Activated CD8-positive, alpha-beta T cell treated with anti-CD3 and anti-CD28 coated beads, Interleukin-2, amount 10 ng/mL, durations not matched to agents 7 days and 5 days (primary cell): Measurements from ENCODE around the gene HIVEP1. TPM values are rescaled to one million over a fixed set of nuclear protein-coding genes. Genes with fewer than 3 reads are reported as not detected.

ENCODE experiments used
- ATAC-seq: fragments of 150-1000 bp; cut with Tn5 transposase; one replicate; pipeline ENCODE4 v1.10.0; 2021; ENCODE audit warnings: moderate library complexity
- CTCF ChIA-PET: fragments of 350-600 bp; sonication (Branson Sonifier 250); formaldehyde crosslinking; loops from one replicate; lab custom pipeline; 2021; ENCODE audit warnings: antibody characterized with exemption; lab: Charles Lee
- POLR2A ChIA-PET: fragments of 350-600 bp; sonication (Branson Sonifier 250); formaldehyde crosslinking; loops from one replicate; lab custom pipeline; 2021; ENCODE audit warnings: antibody characterized with exemption; lab: Charles Lee
- DNase-seq: peaks from one replicate; pipeline ENCODE4 v3.0.0-alpha.2; 2020
- H3K27ac Mint-ChIP-seq: one replicate; pipeline ENCODE4 v1.8.0; 2021; ENCODE audit warnings: mild to moderate bottlenecking, mixed read lengths
- H3K27me3 Mint-ChIP-seq: one replicate; pipeline ENCODE4 v1.8.0; 2021; ENCODE audit warnings: low read depth, mixed read lengths
- H3K36me3 Mint-ChIP-seq: one replicate; pipeline ENCODE4 v1.8.0; 2021; ENCODE audit warnings: low read depth, mixed read lengths
- H3K4me1 Mint-ChIP-seq: one replicate; pipeline ENCODE4 v1.8.0; 2021; ENCODE audit warnings: low read depth, mixed read lengths
- H3K4me3 Mint-ChIP-seq: one replicate; pipeline ENCODE4 v1.8.0; 2021; ENCODE audit warnings: mild to moderate bottlenecking, mixed read lengths
- H3K9me3 Mint-ChIP-seq: one replicate; pipeline ENCODE4 v1.8.0; 2022; ENCODE audit warnings: mixed read lengths; ENCODE audit not compliant: insufficient read depth
- total RNA-seq, 2 experiments: library from RNA; stranded (reverse); gene quantifications; one replicate each; pipeline ENCODE4 v1.2.3, GENCODE V29; 2021

Gene HIVEP1
- total RNA-seq, 2 experiments from 2014 or later = 21.2 to 21.4 TPM

GRCh38 chr6:11996751-11997150 lies 15.4 kb upstream of the HIVEP1 start:
- Mint-ChIP-seq H3K27me3 (no peaks in the 10 kb centered on the region), H3K27ac (no peak overlapping the region), H3K4me3 (no peak overlapping the region), H3K9me3 (peaks cover 4% of the 10 kb centered on the region), H3K36me3 (no peaks in the 10 kb centered on the region), H3K4me1 (no peaks in the 10 kb centered on the region)
- no peak for DNase-seq
- ATAC-seq = no peak
- ChIA-PET CTCF (no interaction called here), POLR2A (no interaction called here)

GRCh38 chr6:11999246-11999645 lies 12.9 kb upstream of the HIVEP1 start:
- no peak for DNase-seq
- no peaks in the 10 kb centered on the region for H3K36me3 Mint-ChIP-seq
- H3K27me3 Mint-ChIP-seq = no peaks in the 10 kb centered on the region
- ChIA-PET CTCF (no interaction called here), POLR2A (no interaction called here)
- H3K4me3 Mint-ChIP-seq = no peak overlapping the region
- no peaks in the 10 kb centered on the region for H3K4me1 Mint-ChIP-seq
- H3K9me3 Mint-ChIP-seq = peaks cover 4% of the 10 kb centered on the region
- no peak overlapping the region for H3K27ac Mint-ChIP-seq
- ATAC-seq = no peak

GRCh38 chr6:12000174-12000573 lies 11.9 kb upstream of the HIVEP1 start:
- CTCF ChIA-PET = no interaction called here
- Mint-ChIP-seq H3K4me1 (no peaks in the 10 kb centered on the region), H3K27ac (no peak overlapping the region), H3K4me3 (no peak overlapping the region), H3K36me3 (no peaks in the 10 kb centered on the region), H3K9me3 (peaks cover 4% of the 10 kb centered on the region), H3K27me3 (no peaks in the 10 kb centered on the region)
- DNase-seq (no peak), ATAC-seq (no peak)
- POLR2A ChIA-PET = no interaction called here

- Mint-ChIP-seq H3K9me3 (peaks cover 4% of the 10 kb centered on the region), H3K36me3 (no peaks in the 10 kb centered on the region), H3K4me1 (no peaks in the 10 kb centered on the region), H3K27me3 (no peaks in the 10 kb centered on the region), H3K27ac (no peak overlapping the region), H3K4me3 (no peak overlapping the region)
- ChIA-PET POLR2A (no interaction called here), CTCF (interaction anchor here (1.0 kb wide), 1 partner anchor 11 kb away, joined by 3 read pairs; no protein-coding TSS in a partner anchor)
- ATAC-seq (no peak), DNase-seq (no peak)
These were observed 11.0 kb upstream of the HIVEP1 start for GRCh38 chr6:12001004-12001705.

GRCh38 chr6:12001706-12002435 lies 10.2 kb upstream of the HIVEP1 start:
- ChIA-PET CTCF (no interaction called here), POLR2A (no interaction called here)
- H3K4me3 Mint-ChIP-seq = no peak overlapping the region
- H3K27ac Mint-ChIP-seq = no peak overlapping the region
- no peak for ATAC-seq
- no peak for DNase-seq
- no peaks in the 10 kb centered on the region for H3K27me3 Mint-ChIP-seq
- H3K36me3 Mint-ChIP-seq = no peaks in the 10 kb centered on the region
- peaks cover 4% of the 10 kb centered on the region for H3K9me3 Mint-ChIP-seq
- H3K4me1 Mint-ChIP-seq = no peaks in the 10 kb centered on the region

GRCh38 chr6:12007473-12007872 lies 4.6 kb upstream of the HIVEP1 start:
- H3K36me3 Mint-ChIP-seq = peaks cover 2% of the 10 kb centered on the region
- peaks cover 20% of the 10 kb centered on the region for H3K4me1 Mint-ChIP-seq
- POLR2A ChIA-PET = interaction anchor here (0.7 to 1.3 kb wide), 2 partner anchors 12 to 87 kb away, joined by 3 read pairs; no protein-coding TSS in a partner anchor
- H3K27ac Mint-ChIP-seq = no peak overlapping the region
- CTCF ChIA-PET = interaction anchor here (1.1 kb wide), 1 partner anchor 308 kb away, joined by 4 read pairs; no protein-coding TSS in a partner anchor
- H3K4me3 Mint-ChIP-seq = no peak overlapping the region
- ATAC-seq = no peak
- H3K9me3 Mint-ChIP-seq = no peaks in the 10 kb centered on the region
- no peaks in the 10 kb centered on the region for H3K27me3 Mint-ChIP-seq
- DNase-seq = no peak

GRCh38 chr6:12007887-12008286 lies 4.2 kb upstream of the HIVEP1 start:
- H3K9me3 Mint-ChIP-seq = no peaks in the 10 kb centered on the region
- DNase-seq = no peak
- no peaks in the 10 kb centered on the region for H3K27me3 Mint-ChIP-seq
- ATAC-seq = no peak
- POLR2A ChIA-PET = interaction anchor here (0.7 to 1.3 kb wide), 2 partner anchors 12 to 87 kb away, joined by 3 read pairs; no protein-coding TSS in a partner anchor
- peak overlapping the region; percentile 94 for H3K4me3 Mint-ChIP-seq
- peaks cover 2% of the 10 kb centered on the region for H3K36me3 Mint-ChIP-seq
- H3K27ac Mint-ChIP-seq = peak overlapping the region; percentile 99
- CTCF ChIA-PET = interaction anchor here (0.7 to 1.3 kb wide), 2 partner anchors 9 to 70 kb away, joined by 3 read pairs; no protein-coding TSS in a partner anchor
- H3K4me1 Mint-ChIP-seq = peaks cover 20% of the 10 kb centered on the region

GRCh38 chr6:12008366-12009179 lies 3.5 kb upstream of the HIVEP1 start:
- POLR2A ChIA-PET = interaction anchor here (0.7 to 3.2 kb wide), 10 partner anchors 13 to 313 kb away, joined by 3 to 22 read pairs (median 4); no protein-coding TSS in a partner anchor
- no peaks in the 10 kb centered on the region for H3K9me3 Mint-ChIP-seq
- peaks cover 26% of the 10 kb centered on the region for H3K4me1 Mint-ChIP-seq
- no peaks in the 10 kb centered on the region for H3K27me3 Mint-ChIP-seq
- H3K36me3 Mint-ChIP-seq = peaks cover 5% of the 10 kb centered on the region
- peak; percentile 48 for ATAC-seq
- H3K4me3 Mint-ChIP-seq = peak overlapping the region; percentile 94
- H3K27ac Mint-ChIP-seq = peak overlapping the region; percentile 99
- peak; percentile 92 for DNase-seq
- CTCF ChIA-PET = interaction anchor here (0.7 to 1.3 kb wide), 3 partner anchors 9 to 225 kb away, joined by 3 read pairs; no protein-coding TSS in a partner anchor

- Mint-ChIP-seq H3K9me3 (no peaks in the 10 kb centered on the region), H3K4me1 (peaks cover 32% of the 10 kb centered on the region), H3K27me3 (no peaks in the 10 kb centered on the region), H3K4me3 (peak overlapping the region; percentile 82), H3K36me3 (peaks cover 9% of the 10 kb centered on the region), H3K27ac (peak overlapping the region; percentile 95)
- POLR2A ChIA-PET = interaction anchor here (0.7 to 3.2 kb wide), 15 partner anchors 17 to 949 kb away, joined by 3 to 22 read pairs (median 3); no protein-coding TSS in a partner anchor
- ATAC-seq = no peak
- DNase-seq = no peak
- CTCF ChIA-PET = interaction anchor here (1.3 kb wide), 2 partner anchors 8 to 224 kb away, joined by 3 read pairs; no protein-coding TSS in a partner anchor
These were observed 2.9 kb upstream of the HIVEP1 start for GRCh38 chr6:12009180-12009685.

- DNase-seq = no peak
- ChIA-PET CTCF (interaction anchor here (0.6 to 1.3 kb wide), 6 partner anchors 21 to 752 kb away, joined by 3 to 4 read pairs (median 3); no protein-coding TSS in a partner anchor), POLR2A (interaction anchor here (0.7 to 3.2 kb wide), 13 partner anchors 23 to 948 kb away, joined by 3 to 22 read pairs (median 3); no protein-coding TSS in a partner anchor)
- peak overlapping the region; percentile 82 for H3K4me3 Mint-ChIP-seq
- no peaks in the 10 kb centered on the region for H3K27me3 Mint-ChIP-seq
- H3K4me1 Mint-ChIP-seq = peaks cover 36% of the 10 kb centered on the region
- H3K36me3 Mint-ChIP-seq = peaks cover 18% of the 10 kb centered on the region
- H3K27ac Mint-ChIP-seq = peak overlapping the region; percentile 95
- no peaks in the 10 kb centered on the region for H3K9me3 Mint-ChIP-seq
- ATAC-seq = no peak
These were observed 2.1 kb upstream of the HIVEP1 start for GRCh38 chr6:12009876-12010634.
